ENCODE results near the gene CNOT10.

Gene CNOT10

DNA sequence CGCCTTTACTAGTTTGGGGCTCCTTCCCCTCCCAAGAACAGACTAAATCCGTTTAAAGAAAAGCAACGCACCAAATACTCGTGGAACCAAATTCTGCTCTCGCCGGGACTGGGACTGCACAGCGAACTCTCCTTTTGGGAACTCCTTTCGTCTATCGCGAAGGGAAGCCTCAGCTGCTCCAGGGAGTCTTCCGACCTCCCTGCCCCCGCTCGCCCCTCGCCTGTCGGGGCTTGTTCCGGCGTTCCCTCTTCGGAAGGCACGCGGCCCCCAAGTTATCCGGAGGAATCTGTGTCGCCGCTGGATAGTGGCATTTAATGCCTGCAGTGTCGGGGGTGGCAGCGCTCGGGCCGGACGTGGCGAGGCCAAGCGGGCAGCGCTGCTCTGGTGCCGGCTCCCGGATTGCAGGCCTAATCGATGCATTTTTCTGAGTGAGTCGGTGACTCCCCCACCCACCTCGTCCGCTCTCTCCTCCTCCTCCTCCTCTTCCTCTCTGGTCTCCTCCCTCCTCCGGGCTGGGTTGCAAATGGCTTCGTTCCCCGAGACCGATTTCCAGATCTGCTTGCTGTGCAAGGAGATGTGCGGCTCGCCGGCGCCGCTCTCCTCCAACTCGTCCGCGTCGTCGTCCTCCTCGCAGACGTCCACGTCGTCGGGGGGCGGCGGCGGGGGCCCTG lies 132.7 kb downstream of the CNOT10 start, which contains the start of gene TRIM71:
Gene TRIM71, plus strand, starts transcription at position 440 of the 671 bp plus-strand sequence. Its CDS starts 84 bp downstream, at position 524.
- peak within 1 kb of the TSS; percentile 26 to 30 for H3K4me3 ChIP-seq (replicated peaks in 1 of 2; ENCODE audit: low read depth in 2 of 2, low read length in 2 of 2)
- TF ChIP-seq, protein P1, sequence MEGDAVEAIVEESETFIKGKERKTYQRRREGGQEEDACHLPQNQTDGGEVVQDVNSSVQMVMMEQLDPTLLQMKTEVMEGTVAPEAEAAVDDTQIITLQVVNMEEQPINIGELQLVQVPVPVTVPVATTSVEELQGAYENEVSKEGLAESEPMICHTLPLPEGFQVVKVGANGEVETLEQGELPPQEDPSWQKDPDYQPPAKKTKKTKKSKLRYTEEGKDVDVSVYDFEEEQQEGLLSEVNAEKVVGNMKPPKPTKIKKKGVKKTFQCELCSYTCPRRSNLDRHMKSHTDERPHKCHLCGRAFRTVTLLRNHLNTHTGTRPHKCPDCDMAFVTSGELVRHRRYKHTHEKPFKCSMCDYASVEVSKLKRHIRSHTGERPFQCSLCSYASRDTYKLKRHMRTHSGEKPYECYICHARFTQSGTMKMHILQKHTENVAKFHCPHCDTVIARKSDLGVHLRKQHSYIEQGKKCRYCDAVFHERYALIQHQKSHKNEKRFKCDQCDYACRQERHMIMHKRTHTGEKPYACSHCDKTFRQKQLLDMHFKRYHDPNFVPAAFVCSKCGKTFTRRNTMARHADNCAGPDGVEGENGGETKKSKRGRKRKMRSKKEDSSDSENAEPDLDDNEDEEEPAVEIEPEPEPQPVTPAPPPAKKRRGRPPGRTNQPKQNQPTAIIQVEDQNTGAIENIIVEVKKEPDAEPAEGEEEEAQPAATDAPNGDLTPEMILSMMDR (IDR thresholded peaks at IDR 0.05; ENCODE audit: low read depth, low read length) = no peak
- DNase-seq (ENCODE audit: low read depth in 2 of 2) = peak in 1 of 2 donors; percentile 22

DNA sequence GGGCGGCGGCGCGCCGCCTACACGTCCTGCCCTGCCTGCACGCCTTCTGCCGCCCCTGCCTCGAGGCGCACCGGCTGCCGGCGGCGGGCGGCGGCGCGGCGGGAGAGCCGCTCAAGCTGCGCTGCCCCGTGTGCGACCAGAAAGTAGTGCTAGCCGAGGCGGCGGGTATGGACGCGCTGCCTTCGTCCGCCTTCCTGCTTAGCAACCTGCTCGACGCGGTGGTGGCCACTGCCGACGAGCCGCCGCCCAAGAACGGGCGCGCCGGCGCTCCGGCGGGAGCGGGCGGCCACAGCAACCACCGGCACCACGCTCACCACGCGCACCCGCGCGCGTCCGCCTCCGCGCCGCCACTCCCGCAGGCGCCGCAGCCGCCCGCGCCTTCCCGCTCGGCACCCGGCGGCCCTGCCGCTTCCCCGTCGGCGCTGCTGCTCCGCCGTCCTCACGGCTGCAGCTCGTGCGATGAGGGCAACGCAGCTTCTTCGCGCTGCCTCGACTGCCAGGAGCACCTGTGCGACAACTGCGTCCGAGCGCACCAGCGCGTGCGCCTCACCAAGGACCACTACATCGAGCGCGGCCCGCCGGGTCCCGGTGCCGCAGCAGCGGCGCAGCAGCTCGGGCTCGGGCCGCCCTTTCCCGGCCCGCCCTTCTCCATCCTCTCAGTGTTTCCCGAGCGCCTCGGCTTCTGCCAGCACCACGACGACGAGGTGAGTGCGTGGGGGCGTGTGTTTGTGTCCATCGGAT lies 133.4 kb downstream of the CNOT10 start:
- no peak for DNase-seq (ENCODE audit: low read depth in 2 of 2)
- TF ChIP-seq, protein P1 (IDR thresholded peaks at IDR 0.05; ENCODE audit: low read depth, low read length) = no peak
- H3K4me3 ChIP-seq (replicated peaks in 1 of 2; ENCODE audit: low read depth in 2 of 2, low read length in 2 of 2) = no peak overlapping the region

DNA sequence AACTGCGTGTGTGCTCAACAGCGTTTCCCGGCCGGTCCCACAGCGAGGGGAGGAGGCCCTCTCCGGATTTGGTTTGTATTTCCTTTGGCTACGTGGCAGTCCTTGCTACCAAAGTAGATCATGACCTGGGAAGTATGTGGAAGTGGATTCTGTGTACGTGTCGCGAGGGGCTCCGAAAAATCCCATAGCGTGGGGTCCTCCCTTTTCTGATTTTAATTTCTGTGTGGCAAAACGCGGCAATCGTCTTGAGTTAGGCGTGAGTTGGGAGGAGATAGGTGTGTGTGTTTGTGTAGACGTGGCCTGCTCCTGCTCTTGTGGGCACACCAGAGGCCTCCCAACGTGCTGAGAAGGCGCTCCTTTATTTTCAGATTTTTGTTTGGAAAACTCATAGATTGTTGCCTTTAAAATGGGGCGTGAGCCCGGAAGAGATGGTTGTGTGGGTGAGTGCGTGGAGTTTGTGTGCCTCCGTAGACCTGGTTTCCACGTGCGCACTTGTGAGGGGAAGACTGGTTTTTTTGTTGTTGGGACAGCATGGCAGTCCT lies 134.1 kb downstream of the CNOT10 start:
- H3K4me3 ChIP-seq (replicated peaks in 1 of 2; ENCODE audit: low read depth in 2 of 2, low read length in 2 of 2) = no peak overlapping the region
- no peak for DNase-seq (ENCODE audit: low read depth in 2 of 2)

DNA sequence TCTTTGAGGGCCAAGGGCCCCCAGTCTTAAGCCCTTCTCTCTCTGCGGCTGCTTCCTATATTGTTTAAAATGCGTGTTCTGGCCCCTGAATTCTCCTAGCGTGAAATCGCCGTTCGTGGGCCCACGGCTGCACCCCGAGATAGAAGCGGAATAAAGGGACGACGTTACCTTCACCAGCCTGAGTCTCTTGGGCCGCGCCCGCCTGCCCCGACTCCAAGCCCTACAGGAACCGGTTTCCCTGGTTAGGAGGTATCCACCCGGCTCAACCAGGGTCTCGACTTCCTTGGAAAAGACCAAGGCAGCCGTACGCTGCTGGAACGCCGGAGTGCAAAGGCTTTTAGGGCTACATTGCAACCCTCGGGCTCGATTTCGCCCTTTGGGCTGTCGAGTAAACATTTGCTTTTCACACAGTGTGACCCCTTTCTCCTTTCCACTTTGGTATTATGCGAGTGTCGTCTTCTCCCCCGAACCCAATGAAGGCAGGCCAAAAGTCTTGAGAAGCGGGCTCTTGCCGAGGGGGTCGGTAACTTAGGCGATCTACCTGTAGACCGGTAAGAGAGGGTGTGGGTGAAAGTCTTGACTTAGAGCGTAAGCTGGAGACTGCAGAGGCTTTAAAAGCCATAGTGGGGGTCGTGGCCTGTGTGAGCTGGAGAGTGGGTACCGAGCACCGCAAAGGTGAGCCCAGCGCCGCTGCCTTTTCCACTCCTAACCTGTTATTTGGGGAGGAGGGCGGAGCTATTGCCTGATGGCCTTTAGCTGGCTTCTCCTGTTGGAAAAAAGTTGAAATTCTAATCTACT lies 134.8 kb downstream of the CNOT10 start:
- TF ChIP-seq, protein P1 (IDR thresholded peaks at IDR 0.05; ENCODE audit: low read depth, low read length) = no peak
- no peak overlapping the region for H3K4me3 ChIP-seq (replicated peaks in 1 of 2; ENCODE audit: low read depth in 2 of 2, low read length in 2 of 2)
- DNase-seq (ENCODE audit: low read depth in 2 of 2) = no peak

More for the DNA sequence above, 134.1 kb downstream of the CNOT10 start:
- TF ChIP-seq, protein P1 (IDR thresholded peaks at IDR 0.05; ENCODE audit: low read depth, low read length) = no peak

DNA sequence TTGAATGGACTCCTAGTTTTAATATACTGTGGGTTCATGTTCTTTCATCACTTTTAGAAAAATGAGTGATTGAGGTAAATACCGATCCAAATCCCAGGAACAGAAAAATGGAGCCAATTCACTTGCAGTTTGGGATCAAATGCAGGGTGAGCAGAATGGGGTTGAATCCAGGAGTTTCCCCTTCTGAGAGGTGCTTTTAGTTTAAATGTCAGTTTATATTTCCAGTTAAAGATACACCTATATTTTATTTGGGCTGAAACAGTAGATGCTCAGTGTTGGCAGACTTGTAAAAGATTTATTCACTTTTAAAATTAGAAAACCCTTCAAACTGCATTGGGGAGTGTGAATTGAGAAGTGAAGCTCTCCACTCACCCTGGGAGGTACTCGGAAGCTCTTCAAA lies 135.4 kb downstream of the CNOT10 start:
- TF ChIP-seq, protein P1 (IDR thresholded peaks at IDR 0.05; ENCODE audit: low read depth, low read length) = no peak
- H3K4me3 ChIP-seq (replicated peaks in 1 of 2; ENCODE audit: low read depth in 2 of 2, low read length in 2 of 2) = no peak overlapping the region
- DNase-seq (ENCODE audit: low read depth in 2 of 2) = no peak

DNA sequence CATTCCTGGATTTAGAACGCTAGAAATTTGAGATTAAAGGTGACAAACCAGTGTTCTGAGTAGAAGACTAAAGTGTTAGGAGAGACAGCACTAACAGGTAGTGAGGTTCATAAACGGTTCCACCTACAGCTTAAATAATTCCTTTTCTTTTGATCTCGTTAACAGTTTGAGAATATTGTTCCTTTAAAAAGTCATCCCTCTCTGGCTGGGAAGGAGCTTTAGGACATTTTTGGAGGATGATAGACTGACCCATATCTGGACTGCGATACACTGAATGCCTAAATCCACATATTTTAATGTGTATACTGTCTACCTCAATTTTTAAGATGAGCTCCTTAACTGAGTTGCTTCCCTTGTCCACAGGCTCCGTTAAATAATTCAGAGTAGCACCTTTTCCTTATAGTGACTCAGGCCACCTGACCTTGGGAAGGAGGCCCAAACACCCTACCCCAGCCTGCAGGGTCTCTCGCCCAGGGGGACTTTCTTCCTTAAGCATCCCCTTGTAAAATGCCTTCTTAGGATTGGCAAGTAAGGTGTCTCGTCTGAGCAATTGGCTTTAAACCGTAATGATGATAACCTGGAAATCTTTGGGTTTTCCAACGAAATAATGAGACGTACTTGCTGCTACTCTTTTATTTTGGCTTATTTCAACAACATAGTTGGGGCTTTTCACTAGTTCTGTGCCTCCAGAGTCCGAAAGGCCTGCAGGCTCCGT lies 136.1 kb downstream of the CNOT10 start:
- TF ChIP-seq, protein P1 (IDR thresholded peaks at IDR 0.05; ENCODE audit: low read depth, low read length) = no peak
- DNase-seq (ENCODE audit: low read depth in 2 of 2) = no peak

More for the DNA sequence above, 136.1 kb downstream of the CNOT10 start:
- no peak overlapping the region for H3K4me3 ChIP-seq (replicated peaks in 1 of 2; ENCODE audit: low read depth in 2 of 2, low read length in 2 of 2)
